Measurements from ENCODE around the gene ARRB1. TPM values are rescaled to one million over a fixed set of nuclear protein-coding genes. Genes with fewer than 3 reads are reported as not detected.

Gene ARRB1
- total and polyA plus RNA-seq, 2 of the 13 experiments (the other 11 are each of a cell fraction or from before 2014, with no cell fraction given), result 22.5 to 35.7 TPM

DNA sequence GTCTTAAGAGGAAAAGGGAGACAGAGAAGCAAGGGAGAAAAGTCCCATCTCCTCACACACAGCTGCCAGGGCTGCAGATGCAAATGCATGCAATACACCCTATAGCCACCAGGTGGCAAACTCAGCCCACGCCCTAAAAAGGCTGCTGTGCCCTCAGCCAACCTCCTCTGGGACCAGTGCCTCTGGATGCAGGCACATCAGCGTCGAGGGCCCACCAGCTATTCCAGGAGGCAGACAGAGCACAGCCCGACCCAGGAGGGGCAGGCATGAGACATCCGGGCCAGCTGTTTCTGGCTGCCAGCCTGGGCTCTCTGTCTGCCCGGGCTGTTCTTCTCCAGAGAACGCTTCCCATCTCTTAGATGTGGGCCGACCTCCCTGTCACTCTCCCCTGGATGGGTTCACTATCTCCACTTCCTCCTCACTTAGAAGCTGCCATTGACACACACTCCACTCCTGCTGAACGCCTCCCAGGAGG is 71.2 kb downstream of the ARRB1 start (continued):
- TF ChIP-seq, protein P1, sequence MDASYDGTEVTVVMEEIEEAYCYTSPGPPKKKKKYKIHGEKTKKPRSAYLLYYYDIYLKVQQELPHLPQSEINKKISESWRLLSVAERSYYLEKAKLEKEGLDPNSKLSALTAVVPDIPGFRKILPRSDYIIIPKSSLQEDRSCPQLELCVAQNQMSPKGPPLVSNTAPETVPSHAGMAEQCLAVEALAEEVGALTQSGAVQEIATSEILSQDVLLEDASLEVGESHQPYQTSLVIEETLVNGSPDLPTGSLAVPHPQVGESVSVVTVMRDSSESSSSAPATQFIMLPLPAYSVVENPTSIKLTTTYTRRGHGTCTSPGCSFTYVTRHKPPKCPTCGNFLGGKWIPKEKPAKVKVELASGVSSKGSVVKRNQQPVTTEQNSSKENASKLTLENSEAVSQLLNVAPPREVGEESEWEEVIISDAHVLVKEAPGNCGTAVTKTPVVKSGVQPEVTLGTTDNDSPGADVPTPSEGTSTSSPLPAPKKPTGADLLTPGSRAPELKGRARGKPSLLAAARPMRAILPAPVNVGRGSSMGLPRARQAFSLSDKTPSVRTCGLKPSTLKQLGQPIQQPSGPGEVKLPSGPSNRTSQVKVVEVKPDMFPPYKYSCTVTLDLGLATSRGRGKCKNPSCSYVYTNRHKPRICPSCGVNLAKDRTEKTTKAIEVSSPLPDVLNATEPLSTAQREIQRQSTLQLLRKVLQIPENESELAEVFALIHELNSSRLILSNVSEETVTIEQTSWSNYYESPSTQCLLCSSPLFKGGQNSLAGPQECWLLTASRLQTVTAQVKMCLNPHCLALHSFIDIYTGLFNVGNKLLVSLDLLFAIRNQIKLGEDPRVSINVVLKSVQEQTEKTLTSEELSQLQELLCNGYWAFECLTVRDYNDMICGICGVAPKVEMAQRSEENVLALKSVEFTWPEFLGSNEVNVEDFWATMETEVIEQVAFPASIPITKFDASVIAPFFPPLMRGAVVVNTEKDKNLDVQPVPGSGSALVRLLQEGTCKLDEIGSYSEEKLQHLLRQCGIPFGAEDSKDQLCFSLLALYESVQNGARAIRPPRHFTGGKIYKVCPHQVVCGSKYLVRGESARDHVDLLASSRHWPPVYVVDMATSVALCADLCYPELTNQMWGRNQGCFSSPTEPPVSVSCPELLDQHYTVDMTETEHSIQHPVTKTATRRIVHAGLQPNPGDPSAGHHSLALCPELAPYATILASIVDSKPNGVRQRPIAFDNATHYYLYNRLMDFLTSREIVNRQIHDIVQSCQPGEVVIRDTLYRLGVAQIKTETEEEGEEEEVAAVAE (CRISPR knock-in tag; IDR thresholded peaks at IDR 0.05; ENCODE audit: borderline replicate concordance), result no peak; the same call in 1 of the 2 replicates
- TF ChIP-seq MAFG (CRISPR knock-in tag; IDR thresholded peaks at IDR 0.05) (no peak), MIXL1 (CRISPR knock-in tag; IDR thresholded peaks at IDR 0.05) (0 out of 2 replicates have a peak, but pooled peaks have one; percentile 57), LRRFIP1 (CRISPR knock-in tag; conservative IDR thresholded peaks at IDR 0.05) (no peak), ZIK1 (CRISPR knock-in tag; IDR thresholded peaks at IDR 0.05; ENCODE audit: borderline replicate concordance, low read depth) (0 out of 2 replicates have a peak, but pooled peaks have one; percentile 12), ZNF891 (CRISPR knock-in tag; IDR thresholded peaks at IDR 0.05) (0 out of 2 replicates have a peak, but pooled peaks have one; percentile 43), ZFP90 (CRISPR knock-in tag; IDR thresholded peaks at IDR 0.05; ENCODE audit: borderline replicate concordance) (no peak), MEF2D (CRISPR knock-in tag; IDR thresholded peaks at IDR 0.05) (peak; percentile 22; the same call in 1 of the 2 replicates), MXD4 (CRISPR knock-in tag; IDR thresholded peaks at IDR 0.05) (peak; percentile 50; the same call in 1 of the 2 replicates), SETDB1 (CRISPR knock-in tag; IDR thresholded peaks at IDR 0.05; ENCODE audit: borderline replicate concordance) (no peak), PPARG (CRISPR knock-in tag; conservative IDR thresholded peaks at IDR 0.05) (0 out of 2 replicates have a peak, but pooled peaks have one; percentile 32), CAMTA2 (CRISPR knock-in tag; IDR thresholded peaks at IDR 0.05; ENCODE audit: borderline replicate concordance) (no peak), MYC (CRISPR knock-in tag; IDR thresholded peaks at IDR 0.05; ENCODE audit: borderline replicate concordance) (peak; percentile 26; the same call in 1 of the 2 replicates), ZNF34 (CRISPR knock-in tag; IDR thresholded peaks at IDR 0.05; ENCODE audit: borderline replicate concordance) (0 out of 2 replicates have a peak, but pooled peaks have one; percentile 29), ZNF367 (CRISPR knock-in tag; IDR thresholded peaks at IDR 0.05; ENCODE audit: borderline replicate concordance) (no peak), ZNF331 (CRISPR knock-in tag; IDR thresholded peaks at IDR 0.05) (0 out of 2 replicates have a peak, but pooled peaks have one; percentile 45), SMC3 (IDR thresholded peaks at IDR 0.05; ENCODE audit: low read length) (peak; percentile 89), DPF2 (CRISPR knock-in tag; IDR thresholded peaks at IDR 0.05; ENCODE audit: borderline replicate concordance, low read depth) (no peak; the same call in 1 of the 2 replicates), XRCC5 (optimal IDR thresholded peaks at IDR 0.05; ENCODE audit: low read length) (peak; percentile 52), ZNF501 (CRISPR knock-in tag; IDR thresholded peaks at IDR 0.05) (0 out of 2 replicates have a peak, but pooled peaks have one; percentile 24)
- TF ChIP-seq, protein P2, sequence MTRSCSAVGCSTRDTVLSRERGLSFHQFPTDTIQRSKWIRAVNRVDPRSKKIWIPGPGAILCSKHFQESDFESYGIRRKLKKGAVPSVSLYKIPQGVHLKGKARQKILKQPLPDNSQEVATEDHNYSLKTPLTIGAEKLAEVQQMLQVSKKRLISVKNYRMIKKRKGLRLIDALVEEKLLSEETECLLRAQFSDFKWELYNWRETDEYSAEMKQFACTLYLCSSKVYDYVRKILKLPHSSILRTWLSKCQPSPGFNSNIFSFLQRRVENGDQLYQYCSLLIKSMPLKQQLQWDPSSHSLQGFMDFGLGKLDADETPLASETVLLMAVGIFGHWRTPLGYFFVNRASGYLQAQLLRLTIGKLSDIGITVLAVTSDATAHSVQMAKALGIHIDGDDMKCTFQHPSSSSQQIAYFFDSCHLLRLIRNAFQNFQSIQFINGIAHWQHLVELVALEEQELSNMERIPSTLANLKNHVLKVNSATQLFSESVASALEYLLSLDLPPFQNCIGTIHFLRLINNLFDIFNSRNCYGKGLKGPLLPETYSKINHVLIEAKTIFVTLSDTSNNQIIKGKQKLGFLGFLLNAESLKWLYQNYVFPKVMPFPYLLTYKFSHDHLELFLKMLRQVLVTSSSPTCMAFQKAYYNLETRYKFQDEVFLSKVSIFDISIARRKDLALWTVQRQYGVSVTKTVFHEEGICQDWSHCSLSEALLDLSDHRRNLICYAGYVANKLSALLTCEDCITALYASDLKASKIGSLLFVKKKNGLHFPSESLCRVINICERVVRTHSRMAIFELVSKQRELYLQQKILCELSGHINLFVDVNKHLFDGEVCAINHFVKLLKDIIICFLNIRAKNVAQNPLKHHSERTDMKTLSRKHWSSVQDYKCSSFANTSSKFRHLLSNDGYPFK (CRISPR knock-in tag; IDR thresholded peaks at IDR 0.05; ENCODE audit: borderline replicate concordance), result no peak
